SK-N-SH treated with all-trans-retinoic acid at 6 μM for 48 hours (cell line): ENCODE data around the gene HECTD1.

Source experiments
- ATAC-seq: fragments of 200-7000 bp; cut with Tn5 transposase; 3 replicates; pipeline ENCODE4 v1.9.1; 2020; ENCODE audit warnings: mild to moderate bottlenecking, moderate library complexity
- ARNTL ChIP-seq: fragments of 450-650 bp; formaldehyde crosslinking; IDR thresholded peaks from 2 replicates; pipeline ENCODE4 v1.5.0; 2020; ENCODE audit warnings: low read depth, mild to moderate bottlenecking, moderate library complexity, borderline replicate concordance
- BACH2 ChIP-seq: fragments of 250-450 bp; sonication (Bioruptor Pico); IDR thresholded peaks from 2 replicates; pipeline ENCODE4 v1.9.0; 2021; ENCODE audit warnings: mild to moderate bottlenecking, borderline replicate concordance
- CSDC2 ChIP-seq: fragments of 250-450 bp; sonication (Bioruptor Pico); IDR thresholded peaks from 2 replicates; pipeline ENCODE4 v1.5.0; 2020; ENCODE audit warnings: mild to moderate bottlenecking, moderate library complexity
- ESRRG ChIP-seq: fragments of 250-450 bp; sonication (Bioruptor Pico); IDR thresholded peaks from 2 replicates; pipeline ENCODE4 v1.6.1; 2021; ENCODE audit warnings: mild to moderate bottlenecking
- ISL1 ChIP-seq: fragments of 250-450 bp; sonication (Bioruptor Pico); IDR thresholded peaks from 2 replicates; pipeline ENCODE4 v2.1.2; 2022; ENCODE audit warnings: mild to moderate bottlenecking, moderate library complexity
- OSR1 ChIP-seq: fragments of 250-450 bp; sonication (Bioruptor Pico); IDR thresholded peaks from 2 replicates; pipeline ENCODE4 v1.8.0; 2022; ENCODE audit warnings: moderate library complexity, mild to moderate bottlenecking, inconsistent platforms
- RARB ChIP-seq: fragments of 250-450 bp; sonication (Bioruptor Pico); IDR thresholded peaks from 2 replicates; pipeline ENCODE4 v1.8.0; 2021; ENCODE audit warnings: mild to moderate bottlenecking, moderate library complexity
- SNAI2 ChIP-seq: fragments of 250-450 bp; sonication (Bioruptor Pico); IDR thresholded peaks from 2 replicates; pipeline ENCODE4 v1.5.0; 2020; ENCODE audit warnings: mild to moderate bottlenecking, moderate library complexity
- TCF4 ChIP-seq: fragments of 250-450 bp; sonication (Bioruptor Pico); IDR thresholded peaks from 2 replicates; pipeline ENCODE4 v1.8.0; 2021; ENCODE audit warnings: mild to moderate bottlenecking, moderate library complexity, borderline replicate concordance
- TOX ChIP-seq: fragments of 250-450 bp; sonication (Bioruptor Pico); IDR thresholded peaks from 2 replicates; pipeline ENCODE4 v1.8.0; 2021; ENCODE audit warnings: mild to moderate bottlenecking, moderate library complexity, borderline replicate concordance
- ZC3H10 ChIP-seq: fragments of 250-450 bp; sonication (Bioruptor Pico); IDR thresholded peaks from 2 replicates; pipeline ENCODE4 v1.5.1; 2021; ENCODE audit warnings: mild to moderate bottlenecking, moderate library complexity
- ZFP3 ChIP-seq: fragments of 250-450 bp; sonication (Bioruptor Pico); IDR thresholded peaks from 2 replicates; pipeline ENCODE4 v1.5.0; 2020; ENCODE audit warnings: mild to moderate bottlenecking, moderate library complexity
- ZFP30 ChIP-seq: fragments of 450-650 bp; formaldehyde crosslinking; IDR thresholded peaks from 2 replicates; pipeline ENCODE4 v1.5.0; 2022; ENCODE audit warnings: mild to moderate bottlenecking, moderate library complexity
- ZNF70 ChIP-seq: fragments of 450-650 bp; formaldehyde crosslinking; IDR thresholded peaks from 2 replicates; pipeline ENCODE4 v1.5.0; 2020; ENCODE audit warnings: mild to moderate bottlenecking, moderate library complexity
- TF ChIP-seq, protein P1 (sequence below): fragments of 250-450 bp; sonication (Bioruptor Pico); IDR thresholded peaks from 2 replicates; pipeline ENCODE4 v1.8.0; 2021; ENCODE audit warnings: low read depth, mild to moderate bottlenecking, moderate library complexity, borderline replicate concordance
- TF ChIP-seq, protein P2 (sequence below): fragments of 250-450 bp; sonication (Bioruptor Pico); IDR thresholded peaks from 2 replicates; pipeline ENCODE4 v1.5.1; 2020; ENCODE audit warnings: low read depth, mild to moderate bottlenecking, moderate library complexity
- TF ChIP-seq, protein P3 (sequence below): fragments of 250-450 bp; sonication (Bioruptor Pico); IDR thresholded peaks from 2 replicates; pipeline ENCODE4 v1.8.0; 2020; ENCODE audit warnings: mild to moderate bottlenecking, moderate library complexity, borderline replicate concordance
- TF ChIP-seq, protein P4 (sequence below): fragments of 250-450 bp; sonication (Bioruptor Pico); IDR thresholded peaks from 2 replicates; pipeline ENCODE4 v1.5.0; 2020; ENCODE audit warnings: mild to moderate bottlenecking, moderate library complexity
- TF ChIP-seq, protein P5 (sequence below): fragments of 250-450 bp; sonication (Bioruptor Pico); IDR thresholded peaks from 2 replicates; pipeline ENCODE4 v1.5.1; 2021; ENCODE audit warnings: mild to moderate bottlenecking, moderate library complexity

Gene HECTD1

DNA sequence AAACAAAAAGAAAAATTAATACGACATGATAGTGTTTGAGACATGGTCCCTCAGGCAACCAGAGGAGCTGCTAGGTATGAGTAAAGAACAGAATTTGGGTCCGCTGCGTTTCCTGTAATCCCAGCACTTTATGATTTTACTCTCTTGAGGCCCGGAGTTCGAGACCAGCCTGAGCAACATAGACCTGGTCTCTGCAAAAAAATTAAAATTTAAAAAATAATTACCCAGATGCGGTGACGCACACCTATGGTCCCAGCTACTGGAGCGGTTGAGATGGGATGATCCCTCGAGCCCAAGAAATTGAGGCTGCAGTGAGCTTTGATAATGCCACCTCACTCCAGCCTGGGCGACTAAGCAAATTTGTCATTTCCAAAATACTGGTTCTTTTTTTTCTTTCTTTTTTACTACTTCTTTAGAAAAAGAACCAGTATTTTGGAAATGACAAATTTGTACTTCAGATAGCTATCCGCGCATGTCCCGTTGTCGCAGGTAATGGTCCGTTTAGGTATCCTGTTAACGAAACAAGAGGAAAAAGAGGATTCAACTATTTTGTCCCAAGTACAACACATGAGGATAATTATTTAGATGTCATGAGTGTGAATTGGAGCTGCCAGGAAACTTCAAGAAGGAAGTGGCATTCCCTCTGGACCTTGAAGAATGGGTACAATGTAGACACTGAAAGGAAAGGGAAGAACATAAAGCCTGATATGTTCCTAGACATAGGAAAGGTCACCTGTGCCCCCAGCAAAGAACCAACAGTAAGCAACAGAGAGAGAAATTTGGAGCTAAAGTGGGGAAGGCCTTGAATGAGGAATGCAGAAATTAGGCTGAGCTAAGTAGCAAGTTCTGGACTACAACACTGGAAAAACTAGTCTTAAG is 1.2 kb upstream of the HECTD1 start:
- no peak for ATAC-seq
- TF ChIP-seq BACH2 (CRISPR knock-in tag) (no peak), TOX (CRISPR knock-in tag) (no peak), ISL1 (CRISPR knock-in tag) (no peak), ZC3H10 (no peak), ZFP30 (CRISPR knock-in tag) (no peak)

DNA sequence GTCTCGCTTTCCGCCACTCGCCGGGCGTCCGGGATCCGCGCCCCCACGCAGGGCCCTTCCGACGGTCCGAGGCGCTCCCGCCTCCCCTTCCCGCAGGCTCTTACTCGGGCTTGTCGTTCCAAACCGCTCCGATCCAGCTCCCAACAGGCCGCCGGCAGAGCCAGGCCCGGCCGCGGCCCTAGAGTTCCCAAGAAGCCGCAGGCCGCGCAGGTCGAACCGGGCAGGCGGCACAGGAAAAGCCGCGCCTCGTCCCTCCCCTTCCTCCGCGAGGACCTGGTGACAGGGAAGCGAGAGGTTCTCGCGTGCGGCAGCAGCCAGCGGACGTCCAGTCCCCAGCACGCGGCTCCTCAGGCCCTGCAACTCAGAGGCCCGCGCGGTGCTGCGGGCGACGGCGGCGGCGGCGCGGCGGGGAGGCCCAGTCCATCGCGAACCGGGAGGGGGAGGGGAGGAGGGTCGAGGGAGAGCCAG is 272 bp downstream of the HECTD1 start:
- TF ChIP-seq SNAI2 (CRISPR knock-in tag) (no peak), TOX (CRISPR knock-in tag) (no peak), ZFP3 (CRISPR knock-in tag) (0 out of 2 replicates have a peak, but pooled peaks have one; percentile 18), ARNTL (CRISPR knock-in tag) (no peak), OSR1 (CRISPR knock-in tag) (no peak), CSDC2 (CRISPR knock-in tag) (no peak)
- TF ChIP-seq, protein P1, sequence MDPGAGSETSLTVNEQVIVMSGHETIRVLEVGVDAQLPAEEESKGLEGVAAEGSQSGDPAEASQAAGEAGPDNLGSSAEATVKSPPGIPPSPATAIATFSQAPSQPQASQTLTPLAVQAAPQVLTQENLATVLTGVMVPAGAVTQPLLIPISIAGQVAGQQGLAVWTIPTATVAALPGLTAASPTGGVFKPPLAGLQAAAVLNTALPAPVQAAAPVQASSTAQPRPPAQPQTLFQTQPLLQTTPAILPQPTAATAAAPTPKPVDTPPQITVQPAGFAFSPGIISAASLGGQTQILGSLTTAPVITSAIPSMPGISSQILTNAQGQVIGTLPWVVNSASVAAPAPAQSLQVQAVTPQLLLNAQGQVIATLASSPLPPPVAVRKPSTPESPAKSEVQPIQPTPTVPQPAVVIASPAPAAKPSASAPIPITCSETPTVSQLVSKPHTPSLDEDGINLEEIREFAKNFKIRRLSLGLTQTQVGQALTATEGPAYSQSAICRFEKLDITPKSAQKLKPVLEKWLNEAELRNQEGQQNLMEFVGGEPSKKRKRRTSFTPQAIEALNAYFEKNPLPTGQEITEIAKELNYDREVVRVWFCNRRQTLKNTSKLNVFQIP (CRISPR knock-in tag) = no peak
- ATAC-seq = peak; percentile 13

DNA sequence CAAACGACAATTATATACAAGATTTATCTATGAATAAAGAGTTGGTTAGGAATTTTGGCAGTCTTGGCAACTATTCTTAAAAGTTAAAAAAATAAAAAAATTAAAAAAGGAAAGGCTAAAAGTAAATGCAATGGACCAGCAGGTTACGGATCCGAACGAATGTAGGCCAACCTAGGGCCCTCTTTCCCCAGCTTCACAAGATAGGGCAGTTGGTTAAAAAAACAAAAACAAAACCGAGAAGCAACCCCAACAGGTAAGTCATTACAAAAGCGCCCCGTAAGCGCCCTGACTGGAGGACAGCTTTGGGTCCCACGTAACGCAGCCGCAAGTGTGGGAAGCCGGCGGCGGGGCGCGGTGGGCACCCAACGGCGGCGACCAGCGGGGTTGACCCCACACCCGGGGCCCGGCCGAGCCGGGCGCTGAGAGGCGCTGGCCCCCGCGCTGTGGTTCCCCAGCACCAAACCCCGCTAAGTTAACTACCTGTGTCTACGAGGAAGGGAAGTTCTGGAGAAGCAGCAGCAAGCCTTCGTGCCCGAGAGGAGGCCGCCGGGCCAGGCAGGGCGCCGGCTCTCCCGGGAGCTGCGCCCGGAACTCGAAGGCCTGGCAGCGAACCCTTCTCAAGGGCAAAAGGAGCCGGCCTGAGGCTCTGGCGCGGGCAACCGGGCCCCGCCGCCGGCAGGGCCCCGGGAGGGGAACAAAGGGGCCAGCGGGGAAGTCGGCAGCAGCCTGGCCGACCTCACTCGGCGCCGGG is 882 bp downstream of the HECTD1 start:
- TF ChIP-seq, protein P2, sequence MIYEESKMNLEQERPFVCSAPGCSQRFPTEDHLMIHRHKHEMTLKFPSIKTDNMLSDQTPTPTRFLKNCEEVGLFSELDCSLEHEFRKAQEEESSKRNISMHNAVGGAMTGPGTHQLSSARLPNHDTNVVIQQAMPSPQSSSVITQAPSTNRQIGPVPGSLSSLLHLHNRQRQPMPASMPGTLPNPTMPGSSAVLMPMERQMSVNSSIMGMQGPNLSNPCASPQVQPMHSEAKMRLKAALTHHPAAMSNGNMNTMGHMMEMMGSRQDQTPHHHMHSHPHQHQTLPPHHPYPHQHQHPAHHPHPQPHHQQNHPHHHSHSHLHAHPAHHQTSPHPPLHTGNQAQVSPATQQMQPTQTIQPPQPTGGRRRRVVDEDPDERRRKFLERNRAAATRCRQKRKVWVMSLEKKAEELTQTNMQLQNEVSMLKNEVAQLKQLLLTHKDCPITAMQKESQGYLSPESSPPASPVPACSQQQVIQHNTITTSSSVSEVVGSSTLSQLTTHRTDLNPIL = no peak
- 0 out of 2 replicates have a peak, but pooled peaks have one; percentile 7 for TF ChIP-seq ZFP3 (CRISPR knock-in tag)
- ATAC-seq = peak; percentile 22

DNA sequence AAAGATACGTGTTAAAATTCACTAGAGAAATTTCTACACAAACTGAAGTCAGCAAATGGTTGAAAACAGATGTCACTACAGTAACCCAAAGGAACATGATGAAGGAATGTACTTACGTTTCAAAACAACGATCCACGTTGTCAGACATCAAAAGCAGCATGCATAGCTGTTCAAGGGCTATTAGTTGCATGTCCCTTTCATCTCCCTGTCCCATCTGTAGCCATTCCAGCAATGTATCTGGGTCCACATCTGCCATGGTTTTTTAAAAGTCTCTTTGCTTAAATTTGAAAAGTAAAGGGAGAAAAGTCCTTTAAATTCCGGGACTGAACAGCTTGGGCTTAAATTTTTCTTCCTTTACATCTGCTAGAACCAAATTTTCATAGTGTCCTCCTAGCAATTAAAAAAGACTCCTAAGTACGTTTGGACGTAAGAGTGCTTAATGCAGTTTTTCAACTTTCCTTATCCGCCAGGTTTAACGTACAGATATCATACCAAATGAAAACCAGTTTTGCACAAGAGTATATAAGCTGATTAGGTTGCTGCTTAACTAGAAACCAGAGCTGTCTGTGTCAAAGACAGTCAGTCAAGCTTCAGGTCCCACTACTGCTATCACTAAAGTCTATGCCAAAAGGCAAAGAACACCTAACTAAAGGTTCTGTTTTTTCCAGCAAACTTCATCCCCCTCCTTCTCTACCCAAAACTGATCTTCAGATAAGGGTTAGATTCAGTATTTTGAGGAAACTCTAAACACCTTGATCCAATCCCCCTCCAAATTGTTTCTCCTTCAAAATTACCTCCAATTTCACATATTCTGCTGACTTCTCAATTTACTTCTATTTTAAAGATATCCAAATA is 1.7 kb downstream of the HECTD1 start:
- ATAC-seq = peak; percentile 18; the same call in 1 of the 3 replicates
- no peak for TF ChIP-seq TOX (CRISPR knock-in tag)
- no peak for TF ChIP-seq ARNTL (CRISPR knock-in tag)
- TF ChIP-seq RARB (CRISPR knock-in tag) = no peak
- TF ChIP-seq, protein P1 (CRISPR knock-in tag) = no peak
- TF ChIP-seq OSR1 (CRISPR knock-in tag) = no peak
- TF ChIP-seq ZC3H10 = no peak
- no peak for TF ChIP-seq TCF4 (CRISPR knock-in tag)
- no peak for TF ChIP-seq ISL1 (CRISPR knock-in tag)
- TF ChIP-seq, protein P3, sequence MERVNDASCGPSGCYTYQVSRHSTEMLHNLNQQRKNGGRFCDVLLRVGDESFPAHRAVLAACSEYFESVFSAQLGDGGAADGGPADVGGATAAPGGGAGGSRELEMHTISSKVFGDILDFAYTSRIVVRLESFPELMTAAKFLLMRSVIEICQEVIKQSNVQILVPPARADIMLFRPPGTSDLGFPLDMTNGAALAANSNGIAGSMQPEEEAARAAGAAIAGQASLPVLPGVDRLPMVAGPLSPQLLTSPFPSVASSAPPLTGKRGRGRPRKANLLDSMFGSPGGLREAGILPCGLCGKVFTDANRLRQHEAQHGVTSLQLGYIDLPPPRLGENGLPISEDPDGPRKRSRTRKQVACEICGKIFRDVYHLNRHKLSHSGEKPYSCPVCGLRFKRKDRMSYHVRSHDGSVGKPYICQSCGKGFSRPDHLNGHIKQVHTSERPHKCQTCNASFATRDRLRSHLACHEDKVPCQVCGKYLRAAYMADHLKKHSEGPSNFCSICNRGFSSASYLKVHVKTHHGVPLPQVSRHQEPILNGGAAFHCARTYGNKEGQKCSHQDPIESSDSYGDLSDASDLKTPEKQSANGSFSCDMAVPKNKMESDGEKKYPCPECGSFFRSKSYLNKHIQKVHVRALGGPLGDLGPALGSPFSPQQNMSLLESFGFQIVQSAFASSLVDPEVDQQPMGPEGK (CRISPR knock-in tag) = no peak
- TF ChIP-seq, protein P4, sequence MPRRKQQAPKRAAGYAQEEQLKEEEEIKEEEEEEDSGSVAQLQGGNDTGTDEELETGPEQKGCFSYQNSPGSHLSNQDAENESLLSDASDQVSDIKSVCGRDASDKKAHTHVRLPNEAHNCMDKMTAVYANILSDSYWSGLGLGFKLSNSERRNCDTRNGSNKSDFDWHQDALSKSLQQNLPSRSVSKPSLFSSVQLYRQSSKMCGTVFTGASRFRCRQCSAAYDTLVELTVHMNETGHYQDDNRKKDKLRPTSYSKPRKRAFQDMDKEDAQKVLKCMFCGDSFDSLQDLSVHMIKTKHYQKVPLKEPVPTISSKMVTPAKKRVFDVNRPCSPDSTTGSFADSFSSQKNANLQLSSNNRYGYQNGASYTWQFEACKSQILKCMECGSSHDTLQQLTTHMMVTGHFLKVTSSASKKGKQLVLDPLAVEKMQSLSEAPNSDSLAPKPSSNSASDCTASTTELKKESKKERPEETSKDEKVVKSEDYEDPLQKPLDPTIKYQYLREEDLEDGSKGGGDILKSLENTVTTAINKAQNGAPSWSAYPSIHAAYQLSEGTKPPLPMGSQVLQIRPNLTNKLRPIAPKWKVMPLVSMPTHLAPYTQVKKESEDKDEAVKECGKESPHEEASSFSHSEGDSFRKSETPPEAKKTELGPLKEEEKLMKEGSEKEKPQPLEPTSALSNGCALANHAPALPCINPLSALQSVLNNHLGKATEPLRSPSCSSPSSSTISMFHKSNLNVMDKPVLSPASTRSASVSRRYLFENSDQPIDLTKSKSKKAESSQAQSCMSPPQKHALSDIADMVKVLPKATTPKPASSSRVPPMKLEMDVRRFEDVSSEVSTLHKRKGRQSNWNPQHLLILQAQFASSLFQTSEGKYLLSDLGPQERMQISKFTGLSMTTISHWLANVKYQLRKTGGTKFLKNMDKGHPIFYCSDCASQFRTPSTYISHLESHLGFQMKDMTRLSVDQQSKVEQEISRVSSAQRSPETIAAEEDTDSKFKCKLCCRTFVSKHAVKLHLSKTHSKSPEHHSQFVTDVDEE (CRISPR knock-in tag) = no peak
- TF ChIP-seq, protein P2 = no peak
- TF ChIP-seq, protein P5, sequence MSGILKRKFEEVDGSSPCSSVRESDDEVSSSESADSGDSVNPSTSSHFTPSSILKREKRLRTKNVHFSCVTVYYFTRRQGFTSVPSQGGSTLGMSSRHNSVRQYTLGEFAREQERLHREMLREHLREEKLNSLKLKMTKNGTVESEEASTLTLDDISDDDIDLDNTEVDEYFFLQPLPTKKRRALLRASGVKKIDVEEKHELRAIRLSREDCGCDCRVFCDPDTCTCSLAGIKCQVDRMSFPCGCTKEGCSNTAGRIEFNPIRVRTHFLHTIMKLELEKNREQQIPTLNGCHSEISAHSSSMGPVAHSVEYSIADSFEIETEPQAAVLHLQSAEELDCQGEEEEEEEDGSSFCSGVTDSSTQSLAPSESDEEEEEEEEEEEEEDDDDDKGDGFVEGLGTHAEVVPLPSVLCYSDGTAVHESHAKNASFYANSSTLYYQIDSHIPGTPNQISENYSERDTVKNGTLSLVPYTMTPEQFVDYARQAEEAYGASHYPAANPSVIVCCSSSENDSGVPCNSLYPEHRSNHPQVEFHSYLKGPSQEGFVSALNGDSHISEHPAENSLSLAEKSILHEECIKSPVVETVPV (CRISPR knock-in tag) = no peak
- no peak for TF ChIP-seq CSDC2 (CRISPR knock-in tag)
- no peak for TF ChIP-seq ESRRG (CRISPR knock-in tag)
- no peak for TF ChIP-seq ZNF70 (CRISPR knock-in tag)
